Ascending aorta (tissue), 2 donors: ENCODE data around the gene ISM1. TPM values are rescaled to one million over a fixed set of nuclear protein-coding genes. Genes with fewer than 3 reads are reported as not detected.

Experiments used
- DNase-seq, 2 donors: peaks; one replicate each; pipeline ENCODE4 v3.0.0-alpha.2; 2019; ENCODE audit warnings: low spot score in 2 of 2
- H3K27ac ChIP-seq, 2 donors: fragments of 200-600 bp; sonication (generic); one replicate each; pipeline ENCODE4 v1.5.1; 2016 to 2017; ENCODE audit warnings: mild to moderate bottlenecking in 1 of 2
- H3K27me3 ChIP-seq: fragments of 200-600 bp; sonication (generic); one replicate; pipeline ENCODE4 v1.5.1; 2017
- H3K36me3 ChIP-seq, 2 donors: fragments of 200-600 bp; sonication (generic); one replicate each; pipeline ENCODE4 v1.5.1; 2016
- H3K4me1 ChIP-seq, 2 donors: fragments of 200-600 bp; sonication (generic); one replicate each; pipeline ENCODE4 v1.5.1; 2016 to 2017; ENCODE audit warnings: mild to moderate bottlenecking in 1 of 2
- H3K4me3 ChIP-seq, 2 donors: fragments of 200-600 bp; sonication (generic); one replicate each; pipeline ENCODE4 v1.5.1; 2016 to 2017; ENCODE audit warnings: mild to moderate bottlenecking in 1 of 2
- H3K9me3 ChIP-seq, 2 donors: fragments of 200-600 bp; sonication (generic); one replicate each; pipeline ENCODE4 v1.5.1; 2016
- intact Hi-C: fragments of 100-400 bp; cut with DNase I; formaldehyde crosslinking; loops from one replicate; pipeline ENCODE4 v1.15.1; 2023
- total RNA-seq: library from RNA; depleted of rRNA; stranded (reverse); fragments of >200 nt; gene quantifications from one replicate; pipeline ENCODE4 v1.1.0, GENCODE V29; 2016
- TF ChIP-seq, protein P1 (sequence below), 3 experiments: fragments of 200-600 bp in 2 of 3; fragments of 450-650 bp in 1 of 3; sonication (generic) in 2 of 3; IDR thresholded peaks; one replicate each; pipeline ENCODE4 v1.5.1; 2016 to 2019; ENCODE audit warnings: antibody characterized with exemption in 3 of 3, mild to moderate bottlenecking in 1 of 3, moderate library complexity in 1 of 3

Gene ISM1
- total RNA-seq, 1 donor from 2014 or later: 60.1 TPM

DNA sequence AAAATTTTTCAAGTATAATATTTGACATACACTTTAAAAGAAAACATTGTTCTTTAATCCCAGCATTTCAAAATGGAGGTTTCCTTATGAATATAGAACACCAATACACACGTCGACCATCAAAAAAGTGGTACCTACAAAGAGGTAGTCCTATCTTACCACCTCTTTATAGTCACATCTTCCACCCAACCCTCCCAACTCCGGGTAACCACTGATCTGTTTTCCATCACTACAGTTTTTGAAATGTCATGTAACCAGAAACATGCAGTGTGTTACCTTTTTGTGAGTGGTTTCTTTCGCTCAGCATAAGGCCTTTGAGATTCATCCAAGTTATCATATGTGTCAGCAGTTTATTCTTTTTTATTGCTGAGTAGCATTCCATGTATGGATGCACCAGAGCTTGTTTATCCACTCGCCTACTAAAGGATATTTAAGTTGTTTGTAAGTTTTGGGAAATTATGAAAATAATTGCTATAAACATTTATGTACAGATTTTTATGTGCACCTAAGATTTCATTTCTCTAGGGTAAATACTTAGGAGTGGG lies 104.8 kb downstream of the ISM1 start:
- Histone ChIP-seq H3K4me1 (no peaks in the 10 kb centered on the region), H3K27me3 (no peaks in the 10 kb centered on the region), H3K36me3 (no peaks in the 10 kb centered on the region), H3K4me3 (no peak overlapping the region), H3K9me3 (no peaks in the 10 kb centered on the region), H3K27ac (no peak overlapping the region)
- intact Hi-C loops: loop anchor here (10.0 kb wide), 1 partner anchor 219 kb away; no protein-coding TSS in a partner anchor
- TF ChIP-seq, protein P1, sequence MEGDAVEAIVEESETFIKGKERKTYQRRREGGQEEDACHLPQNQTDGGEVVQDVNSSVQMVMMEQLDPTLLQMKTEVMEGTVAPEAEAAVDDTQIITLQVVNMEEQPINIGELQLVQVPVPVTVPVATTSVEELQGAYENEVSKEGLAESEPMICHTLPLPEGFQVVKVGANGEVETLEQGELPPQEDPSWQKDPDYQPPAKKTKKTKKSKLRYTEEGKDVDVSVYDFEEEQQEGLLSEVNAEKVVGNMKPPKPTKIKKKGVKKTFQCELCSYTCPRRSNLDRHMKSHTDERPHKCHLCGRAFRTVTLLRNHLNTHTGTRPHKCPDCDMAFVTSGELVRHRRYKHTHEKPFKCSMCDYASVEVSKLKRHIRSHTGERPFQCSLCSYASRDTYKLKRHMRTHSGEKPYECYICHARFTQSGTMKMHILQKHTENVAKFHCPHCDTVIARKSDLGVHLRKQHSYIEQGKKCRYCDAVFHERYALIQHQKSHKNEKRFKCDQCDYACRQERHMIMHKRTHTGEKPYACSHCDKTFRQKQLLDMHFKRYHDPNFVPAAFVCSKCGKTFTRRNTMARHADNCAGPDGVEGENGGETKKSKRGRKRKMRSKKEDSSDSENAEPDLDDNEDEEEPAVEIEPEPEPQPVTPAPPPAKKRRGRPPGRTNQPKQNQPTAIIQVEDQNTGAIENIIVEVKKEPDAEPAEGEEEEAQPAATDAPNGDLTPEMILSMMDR (IDR thresholded peaks at IDR 0.05): no peak
- no peak for DNase-seq

DNA sequence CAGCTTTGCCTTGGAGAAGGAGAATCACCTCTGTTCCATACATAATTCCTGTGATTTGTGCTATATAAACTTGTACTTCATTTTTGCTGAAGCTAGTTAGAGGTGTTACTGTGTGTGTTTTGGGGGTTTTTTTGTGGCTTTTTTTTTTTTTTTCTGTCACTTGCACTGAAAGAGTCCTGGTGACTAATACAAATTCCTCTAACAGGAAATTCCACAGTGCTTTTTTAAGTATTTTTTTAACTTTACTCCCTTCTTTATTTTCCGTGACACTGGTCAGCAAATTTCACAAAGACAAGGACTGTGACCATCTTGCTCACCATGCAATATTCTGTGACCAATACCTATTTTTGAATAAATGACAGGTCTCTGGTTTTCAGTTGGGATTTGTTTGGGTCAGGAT lies 110.5 kb downstream of the ISM1 start:
- Histone ChIP-seq H3K4me1 (no peaks in the 10 kb centered on the region), H3K27ac (no peak overlapping the region), H3K4me3 (no peak overlapping the region), H3K27me3 (no peaks in the 10 kb centered on the region), H3K36me3 (no peaks in the 10 kb centered on the region), H3K9me3 (no peaks in the 10 kb centered on the region)
- intact Hi-C loops: loop anchor here (10.0 kb wide), 1 partner anchor 423 kb away; no protein-coding TSS in a partner anchor
- DNase-seq: no peak
- TF ChIP-seq, protein P1 (IDR thresholded peaks at IDR 0.05): no peak

GRCh38 chr20:13333036-13333435 lies 112.0 kb downstream of the ISM1 start:
- Histone ChIP-seq H3K9me3 (no peaks in the 10 kb centered on the region), H3K4me1 (no peaks in the 10 kb centered on the region), H3K27me3 (no peaks in the 10 kb centered on the region), H3K4me3 (no peak overlapping the region), H3K27ac (no peak overlapping the region), H3K36me3 (no peaks in the 10 kb centered on the region)
- intact Hi-C loops: loop anchor here (10.0 kb wide), 1 partner anchor 422 kb away; no protein-coding TSS in a partner anchor
- DNase-seq: no peak
- TF ChIP-seq, protein P1 (IDR thresholded peaks at IDR 0.05): no peak

GRCh38 chr20:13333793-13334192 lies 112.7 kb downstream of the ISM1 start:
- intact Hi-C loops: loop anchor here (10.0 kb wide), 1 partner anchor 421 kb away; no protein-coding TSS in a partner anchor

GRCh38 chr20:13336308-13337089 lies 115.4 kb downstream of the ISM1 start:
- no peaks in the 10 kb centered on the region for H3K27me3 ChIP-seq
- no peaks in the 10 kb centered on the region for H3K9me3 ChIP-seq
- TF ChIP-seq, protein P1 (IDR thresholded peaks at IDR 0.05): no peak
- H3K36me3 ChIP-seq: no peaks in the 10 kb centered on the region
- H3K4me1 ChIP-seq: no peaks in the 10 kb centered on the region
- no peak overlapping the region for H3K27ac ChIP-seq
- intact Hi-C loops: loop anchor here (10.0 kb wide), 1 partner anchor 418 kb away; no protein-coding TSS in a partner anchor
- DNase-seq: no peak
- no peak overlapping the region for H3K4me3 ChIP-seq

More at GRCh38 chr20:13333793-13334192, 112.7 kb downstream of the ISM1 start:
- TF ChIP-seq, protein P1 (IDR thresholded peaks at IDR 0.05): no peak
- Histone ChIP-seq H3K9me3 (no peaks in the 10 kb centered on the region), H3K4me1 (no peaks in the 10 kb centered on the region), H3K36me3 (no peaks in the 10 kb centered on the region), H3K27me3 (no peaks in the 10 kb centered on the region), H3K27ac (no peak overlapping the region), H3K4me3 (no peak overlapping the region)
- DNase-seq: no peak
